Activated T-cell treated with anti-CD3 and anti-CD28 coated beads for 4 hours (primary cell): ENCODE measurements around the gene ELAVL1.

Experiments used
- DNase-seq: peaks from one replicate; pipeline ENCODE4 v3.0.0-alpha.2; 2020

ELAVL1 gene

DNA sequence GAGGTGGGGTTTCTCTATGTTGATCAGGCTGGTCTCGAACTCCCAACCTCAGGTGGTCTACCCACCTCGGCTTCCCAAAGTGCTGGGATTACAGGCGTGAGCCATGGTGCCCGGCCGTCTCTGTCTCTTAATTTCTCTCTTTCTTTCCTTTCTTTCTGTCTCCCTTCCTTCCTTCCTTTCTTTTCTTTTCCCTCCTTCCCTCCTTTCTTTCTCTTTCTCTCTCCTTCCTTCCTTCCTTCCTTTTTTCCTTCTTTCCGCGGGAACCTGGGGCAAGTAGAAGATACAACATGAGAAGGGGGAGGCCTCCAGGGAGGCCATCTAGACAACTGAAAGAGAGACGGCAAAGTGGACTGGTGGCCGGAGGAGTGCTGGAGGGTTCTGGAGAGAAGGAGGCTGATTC is 15.2 kb upstream of the ELAVL1 start:
- DNase-seq = no peak

DNA sequence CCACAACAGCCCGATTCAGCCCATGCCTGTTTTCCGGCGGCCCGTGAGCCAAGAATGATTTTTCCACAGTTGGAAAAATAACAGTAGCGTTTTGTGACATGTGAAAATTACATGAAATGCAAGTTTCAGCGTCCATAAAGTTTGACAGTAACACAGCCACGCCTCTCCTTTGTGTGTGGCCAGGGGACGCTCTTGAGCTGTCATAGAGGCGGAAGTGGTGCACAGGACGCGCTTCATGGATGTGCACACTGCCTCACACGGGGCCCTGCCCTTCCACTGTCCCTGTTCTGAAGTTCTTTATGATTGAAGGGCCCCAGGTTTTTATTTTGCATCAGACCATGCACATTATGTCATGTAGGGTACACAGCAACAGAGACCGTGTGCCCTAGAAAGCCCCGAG is 12.4 kb upstream of the ELAVL1 start:
- DNase-seq = no peak

DNA sequence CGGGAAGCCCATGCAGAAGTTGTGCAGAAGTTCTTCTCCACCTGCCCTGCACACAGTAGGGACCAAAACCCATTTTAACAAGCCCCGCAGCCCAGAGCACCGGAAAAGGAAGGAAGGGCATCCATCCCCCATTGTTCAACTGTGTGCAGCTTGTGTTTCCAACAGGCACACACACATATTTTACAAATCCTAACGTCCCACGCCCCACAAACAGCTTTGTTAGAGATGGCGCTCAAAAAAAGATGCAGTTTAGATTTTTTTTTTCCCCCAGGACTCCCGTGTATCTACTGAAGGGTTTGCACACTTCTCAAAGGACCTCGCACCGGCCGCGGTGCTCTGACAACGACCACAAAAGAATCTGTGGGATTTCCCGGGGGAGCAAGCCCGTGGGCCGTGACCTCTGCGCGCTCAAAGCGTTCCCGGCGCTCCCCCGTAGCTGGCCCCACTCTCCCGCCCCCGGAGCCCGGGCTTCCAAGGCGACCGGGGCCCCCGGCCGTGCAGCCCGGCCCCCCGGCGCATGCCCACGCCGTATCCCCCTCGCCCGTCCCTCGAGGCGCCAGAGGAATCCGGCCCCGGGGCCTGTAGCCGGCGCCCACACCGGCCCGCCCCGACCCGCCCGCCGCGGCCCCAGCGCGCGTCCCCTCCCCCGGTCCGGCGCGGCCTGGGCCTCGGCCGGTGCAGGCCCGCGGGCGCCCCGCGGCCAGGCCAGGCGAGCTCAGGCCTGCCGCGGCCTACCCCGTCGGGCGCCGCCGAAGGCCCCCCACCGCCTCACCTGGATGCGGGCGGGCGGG is 523 bp downstream of the ELAVL1 start:
- DNase-seq = no peak

DNA sequence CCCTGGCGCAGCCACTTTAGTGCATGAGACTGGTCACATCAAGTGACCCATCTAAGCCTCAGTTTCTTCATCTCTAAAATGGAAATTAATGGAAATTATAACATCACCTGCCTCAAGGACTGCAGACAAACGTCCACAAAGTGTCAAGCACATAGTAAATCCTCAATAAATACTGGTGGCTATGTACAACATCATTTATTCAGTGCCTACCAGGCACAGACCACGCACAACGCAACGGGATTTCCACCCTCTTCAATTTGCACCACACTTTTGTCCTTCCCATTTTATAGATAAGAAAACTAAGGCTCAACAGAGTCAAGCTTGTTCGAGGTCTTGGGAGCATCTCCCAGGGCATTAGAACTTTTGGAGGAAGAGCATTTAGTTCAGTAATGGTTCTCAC is 1.4 kb downstream of the ELAVL1 start:
- DNase-seq = no peak

GRCh38 chr19:8001995-8002849 is 3.2 kb downstream of the ELAVL1 start:
- peak; percentile 56 for DNase-seq

GRCh38 chr19:8001651-8001994 is 3.8 kb downstream of the ELAVL1 start:
- DNase-seq = no peak

GRCh38 chr19:8000298-8001038 is 5.0 kb downstream of the ELAVL1 start:
- no peak for DNase-seq

DNA sequence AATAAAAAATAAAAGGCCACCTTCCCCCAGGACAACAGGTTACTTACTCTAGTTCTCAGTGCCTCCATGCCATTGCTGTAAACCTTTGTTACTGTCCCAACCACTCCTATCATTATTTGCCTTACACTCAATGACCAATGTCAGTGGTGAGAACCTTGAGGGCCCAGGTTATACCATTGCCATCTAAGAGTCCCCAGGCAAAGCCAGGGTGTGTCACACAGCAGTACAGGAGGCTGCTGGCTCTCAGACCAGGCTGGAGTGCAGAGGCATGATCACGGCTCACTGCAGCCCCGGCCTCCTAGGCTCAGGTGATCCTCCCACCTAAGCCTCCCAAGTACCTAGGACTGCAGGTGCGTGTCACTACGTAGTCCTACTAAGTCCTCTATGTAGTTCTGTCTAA is 6.1 kb downstream of the ELAVL1 start:
- DNase-seq = no peak

DNA sequence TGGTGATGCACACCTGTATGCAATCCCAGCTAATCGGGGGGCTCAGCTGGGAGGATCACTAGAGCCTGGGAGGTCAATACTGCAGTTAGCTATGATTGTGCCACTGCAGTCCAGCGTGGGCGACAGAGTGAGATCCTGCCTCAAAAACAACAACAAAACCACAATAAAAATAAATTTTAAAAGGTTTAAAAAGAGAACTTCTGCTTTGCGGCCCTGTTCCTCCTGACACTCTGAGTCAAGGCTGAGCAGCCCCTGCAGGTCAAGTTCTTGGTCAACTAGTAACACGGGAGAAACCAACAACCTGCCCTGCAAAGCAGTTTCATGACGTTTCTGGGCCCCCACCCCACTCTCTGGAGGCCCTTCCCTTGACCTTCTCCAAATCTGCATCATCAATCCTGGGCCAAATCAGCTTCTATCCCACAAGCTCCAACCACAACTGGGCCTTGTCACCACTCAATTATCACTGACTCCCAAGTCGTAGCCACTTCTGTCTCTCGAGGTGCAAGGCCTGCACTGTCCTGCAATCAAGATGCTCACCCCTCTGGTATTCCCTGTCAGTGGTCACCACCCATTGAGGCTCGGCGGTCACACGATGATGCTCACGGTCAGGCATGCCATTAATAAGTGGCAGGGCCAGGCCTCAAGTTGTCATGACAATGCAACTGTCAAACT is 7.5 kb downstream of the ELAVL1 start:
- DNase-seq = no peak

GRCh38 chr19:7996883-7997282 is 8.6 kb downstream of the ELAVL1 start:
- DNase-seq = no peak

- no peak for DNase-seq
These were observed 9.7 kb downstream of the ELAVL1 start for GRCh38 chr19:7995810-7996158.

DNA sequence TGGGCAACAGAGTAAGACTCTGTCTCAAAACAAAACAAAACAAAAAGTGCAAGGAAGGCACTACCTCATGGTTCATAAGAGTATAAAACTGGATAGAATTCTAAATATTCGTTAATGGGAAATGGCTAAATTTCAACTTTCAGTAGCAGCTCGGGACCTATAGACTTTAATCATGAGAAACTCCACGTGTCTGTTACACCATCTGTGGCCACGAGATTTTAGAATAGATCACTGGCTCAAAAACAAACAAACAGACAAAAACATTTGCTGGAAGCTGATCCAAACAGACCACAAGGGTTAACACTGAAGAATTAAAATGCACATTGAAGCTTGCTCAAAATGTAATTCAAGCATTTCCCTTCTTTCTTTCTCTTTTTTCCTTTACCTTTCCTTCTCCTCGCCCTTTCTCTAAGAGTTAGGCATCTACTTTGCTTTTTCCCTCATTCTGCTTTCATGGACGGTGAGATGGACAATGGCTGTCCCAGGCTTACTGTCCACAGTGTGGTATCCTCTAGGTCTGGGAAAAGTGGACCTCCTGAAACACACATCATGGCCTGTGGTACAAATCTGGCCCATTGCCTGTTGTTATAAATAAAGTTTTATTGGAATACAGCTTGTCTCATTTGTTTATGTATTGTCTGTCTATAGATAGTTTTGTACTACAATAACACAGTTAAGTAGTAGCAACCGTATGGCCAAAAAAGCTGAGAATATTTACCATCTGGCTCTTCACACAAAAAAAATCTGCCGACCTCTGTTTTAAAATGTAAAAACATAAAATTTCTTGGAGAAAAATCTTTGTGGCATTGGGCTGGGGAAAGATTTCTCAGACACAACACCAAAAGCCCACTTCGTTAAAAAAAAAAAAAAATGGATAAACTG is 10.3 kb downstream of the ELAVL1 start:
- DNase-seq = no peak

- DNase-seq = no peak
These were observed 11.3 kb downstream of the ELAVL1 start for GRCh38 chr19:7994114-7994513.

DNA sequence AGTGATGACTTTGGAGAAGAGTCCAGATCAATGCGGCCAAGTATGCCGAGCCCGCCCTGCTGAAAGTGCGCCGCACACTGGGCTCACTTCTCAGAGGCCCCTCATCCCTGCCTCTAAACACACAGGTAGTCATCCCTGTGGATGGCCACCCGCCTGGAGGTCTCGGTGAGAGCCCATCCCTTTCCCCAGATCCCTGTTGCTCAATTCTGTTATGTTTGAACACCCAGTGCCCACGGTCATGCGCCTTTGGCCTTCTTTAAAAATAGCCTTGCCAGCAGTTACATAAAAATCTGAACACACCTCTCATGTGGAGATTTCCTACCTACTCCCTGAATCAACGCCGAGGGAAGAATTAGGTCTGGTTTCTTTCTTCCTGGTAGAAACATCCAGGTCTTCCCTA is 11.9 kb downstream of the ELAVL1 start:
- no peak for DNase-seq

GRCh38 chr19:7992575-7992974 is 12.9 kb downstream of the ELAVL1 start:
- no peak for DNase-seq

GRCh38 chr19:7989071-7989575 is 16.3 kb downstream of the ELAVL1 start:
- no peak for DNase-seq

GRCh38 chr19:7988307-7988706 is 17.1 kb downstream of the ELAVL1 start:
- DNase-seq = no peak

- DNase-seq = no peak
These were observed 18.2 kb downstream of the ELAVL1 start for GRCh38 chr19:7987114-7987768.

GRCh38 chr19:7986321-7987113 is 18.9 kb downstream of the ELAVL1 start:
- DNase-seq = no peak

- DNase-seq = no peak
These were observed 19.9 kb downstream of the ELAVL1 start for GRCh38 chr19:7985481-7985911.
